SK-N-SH treated with all-trans-retinoic acid at 6 μM for 48 hours (cell line): ENCODE results near the gene DOCK1.

Experiments
- ARNTL ChIP-seq: fragments of 450-650 bp; formaldehyde crosslinking; IDR thresholded peaks from 2 replicates; pipeline ENCODE4 v1.5.0; 2020; ENCODE audit warnings: low read depth, mild to moderate bottlenecking, moderate library complexity, borderline replicate concordance
- CSDC2 ChIP-seq: fragments of 250-450 bp; sonication (Bioruptor Pico); IDR thresholded peaks from 2 replicates; pipeline ENCODE4 v1.5.0; 2020; ENCODE audit warnings: mild to moderate bottlenecking, moderate library complexity
- ESRRG ChIP-seq: fragments of 250-450 bp; sonication (Bioruptor Pico); IDR thresholded peaks from 2 replicates; pipeline ENCODE4 v1.6.1; 2021; ENCODE audit warnings: mild to moderate bottlenecking
- OSR1 ChIP-seq: fragments of 250-450 bp; sonication (Bioruptor Pico); IDR thresholded peaks from 2 replicates; pipeline ENCODE4 v1.8.0; 2022; ENCODE audit warnings: moderate library complexity, mild to moderate bottlenecking, inconsistent platforms
- TOX ChIP-seq: fragments of 250-450 bp; sonication (Bioruptor Pico); IDR thresholded peaks from 2 replicates; pipeline ENCODE4 v1.8.0; 2021; ENCODE audit warnings: mild to moderate bottlenecking, moderate library complexity, borderline replicate concordance
- ZNF565 ChIP-seq: fragments of 450-650 bp; formaldehyde crosslinking; conservative IDR thresholded peaks from 2 replicates; pipeline ENCODE4 v1.5.0; 2020; ENCODE audit warnings: low read depth, mild to moderate bottlenecking, moderate library complexity
- TF ChIP-seq, protein P1 (sequence below): fragments of 250-450 bp; sonication (Bioruptor Pico); IDR thresholded peaks from 2 replicates; pipeline ENCODE4 v1.8.0; 2020; ENCODE audit warnings: mild to moderate bottlenecking, moderate library complexity, borderline replicate concordance

DNA sequence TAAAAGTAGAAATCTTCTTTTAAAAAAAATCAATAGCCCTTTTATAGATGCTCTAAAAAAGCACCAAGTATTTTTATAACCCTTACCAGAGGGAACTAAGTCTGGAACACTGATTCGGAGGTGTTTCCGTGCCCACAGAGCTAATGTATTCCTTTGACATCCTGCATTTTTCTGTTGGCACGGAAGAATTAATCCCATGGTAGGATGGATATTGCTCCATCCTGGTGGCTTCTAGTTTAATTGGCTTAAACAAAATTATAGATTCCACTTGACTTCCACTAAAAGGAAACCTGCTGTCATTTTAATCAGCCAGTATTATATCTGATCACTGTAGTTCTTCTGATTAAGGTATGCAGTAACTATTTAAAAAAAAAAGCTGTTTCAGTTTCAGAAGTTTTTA, 479.8 kb downstream of the DOCK1 start:
- TF ChIP-seq ARNTL (CRISPR knock-in tag), result no peak
- TF ChIP-seq CSDC2 (CRISPR knock-in tag), result no peak
- no peak for TF ChIP-seq TOX (CRISPR knock-in tag)
- TF ChIP-seq ESRRG, result no peak
- TF ChIP-seq, protein P1, sequence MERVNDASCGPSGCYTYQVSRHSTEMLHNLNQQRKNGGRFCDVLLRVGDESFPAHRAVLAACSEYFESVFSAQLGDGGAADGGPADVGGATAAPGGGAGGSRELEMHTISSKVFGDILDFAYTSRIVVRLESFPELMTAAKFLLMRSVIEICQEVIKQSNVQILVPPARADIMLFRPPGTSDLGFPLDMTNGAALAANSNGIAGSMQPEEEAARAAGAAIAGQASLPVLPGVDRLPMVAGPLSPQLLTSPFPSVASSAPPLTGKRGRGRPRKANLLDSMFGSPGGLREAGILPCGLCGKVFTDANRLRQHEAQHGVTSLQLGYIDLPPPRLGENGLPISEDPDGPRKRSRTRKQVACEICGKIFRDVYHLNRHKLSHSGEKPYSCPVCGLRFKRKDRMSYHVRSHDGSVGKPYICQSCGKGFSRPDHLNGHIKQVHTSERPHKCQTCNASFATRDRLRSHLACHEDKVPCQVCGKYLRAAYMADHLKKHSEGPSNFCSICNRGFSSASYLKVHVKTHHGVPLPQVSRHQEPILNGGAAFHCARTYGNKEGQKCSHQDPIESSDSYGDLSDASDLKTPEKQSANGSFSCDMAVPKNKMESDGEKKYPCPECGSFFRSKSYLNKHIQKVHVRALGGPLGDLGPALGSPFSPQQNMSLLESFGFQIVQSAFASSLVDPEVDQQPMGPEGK (CRISPR knock-in tag), result no peak
- no peak for TF ChIP-seq ZNF565 (CRISPR knock-in tag)
- TF ChIP-seq OSR1 (CRISPR knock-in tag), result no peak
